ENCODE data around the gene RBMS1. TPM values are rescaled to one million over a fixed set of nuclear protein-coding genes. Genes with fewer than 3 reads are reported as not detected.
A peak's percentile ranks its signal among the peaks of the same experiment; 100 is the strongest.

The RBMS1 gene
- total and polyA plus RNA-seq, 2 experiments from 2014 or later = 55.5 to 94.8 TPM

- TF ChIP-seq REST (IDR thresholded peaks at IDR 0.05; ENCODE audit: unreplicated experiment) = no peak
- TF ChIP-seq EZH2 (IDR thresholded peaks at IDR 0.05; ENCODE audit: low read depth, unreplicated experiment) = no peak
- no peak for TF ChIP-seq NANOG (IDR thresholded peaks at IDR 0.05; ENCODE audit: borderline replicate concordance)
Measured at GRCh38 chr2:160373263-160373662, 120.3 kb downstream of the RBMS1 start (continued).

GRCh38 chr2:160372585-160372984, 121.0 kb downstream of the RBMS1 start:
- Mint-ChIP-seq H3K4me3 (no peak overlapping the region), H3K9me3 (no peaks in the 10 kb centered on the region), H3K27ac (peak overlapping the region; percentile 82), H3K36me3 (ENCODE audit: low read depth) (peaks cover 3% of the 10 kb centered on the region; the same call in 1 of the 3 replicates), H3K4me1 (peaks cover 74% of the 10 kb centered on the region), H3K27me3 (ENCODE audit: insufficient read depth, low read depth, poor library complexity) (no peaks in the 10 kb centered on the region)
- Histone ChIP-seq H3K79me2 (replicated peaks; ENCODE audit: insufficient read depth) (peaks cover 88% of the 10 kb centered on the region), H3K27ac (ENCODE audit: low read depth) (no peak overlapping the region), H3K27me3 (ENCODE audit: insufficient read depth) (no peaks in the 10 kb centered on the region), H3K9me2 (ENCODE audit: insufficient read depth) (no peaks in the 10 kb centered on the region), H3F3A (replicated peaks; ENCODE audit: low read depth) (no peaks in the 10 kb centered on the region), H2AFZ (no peak overlapping the region), H4K20me1 (replicated peaks; ENCODE audit: insufficient read depth) (0 out of 2 replicates have a peak, but pooled peaks cover 11% of the 10 kb centered on the region), H3K4me1 (ENCODE audit: insufficient read depth) (peaks cover 72% of the 10 kb centered on the region), H3K36me3 (ENCODE audit: insufficient read depth) (no peaks in the 10 kb centered on the region), H3K4me3 (no peak overlapping the region), H3K4me2 (0 out of 2 replicates have a peak overlapping the region, but pooled peaks have one; percentile 2)
- ATAC-seq (no peak), DNase-seq (ENCODE audit: low spot score) (no peak)
- no peak for TF ChIP-seq ZNF331 (CRISPR knock-in tag; IDR thresholded peaks at IDR 0.05; ENCODE audit: low read depth)
- TF ChIP-seq CREB1 (CRISPR knock-in tag; IDR thresholded peaks at IDR 0.05; ENCODE audit: low read depth) = no peak
- no peak for TF ChIP-seq JUNB (IDR thresholded peaks at IDR 0.05; ENCODE audit: unreplicated experiment)
- TF ChIP-seq EZH2phosphoT487 (IDR thresholded peaks at IDR 0.05; ENCODE audit: unreplicated experiment) = no peak
- TF ChIP-seq POLR2AphosphoS5 (IDR thresholded peaks at IDR 0.05; ENCODE audit: low read depth) = no peak
- TF ChIP-seq CTCF (conservative IDR thresholded peaks at IDR 0.05; ENCODE audit: low read depth in 2 of 2) = no peak
- no peak for TF ChIP-seq ETS1 (IDR thresholded peaks at IDR 0.05)
- no peak for TF ChIP-seq ZNF462 (CRISPR knock-in tag; IDR thresholded peaks at IDR 0.05)
- no peak for TF ChIP-seq STAT1 (IDR thresholded peaks at IDR 0.05; ENCODE audit: unreplicated experiment)
- no peak for TF ChIP-seq ZNF114 (CRISPR knock-in tag; IDR thresholded peaks at IDR 0.05)

All from GM23338 (cell line).